KMS-11 (cell line): Measurements from ENCODE around the gene PSAP.

Source experiments
- H2AFZ ChIP-seq: fragments of 200-600 bp; sonication (generic); 2 replicates; pipeline ENCODE4 v1.6.1; 2016; ENCODE audit warnings: antibody characterized with exemption, mixed run types, low read depth
- H3K27ac ChIP-seq: fragments of 200-600 bp; sonication (generic); 2 replicates; pipeline ENCODE4 v1.6.1; 2016; ENCODE audit warnings: mild to moderate bottlenecking, mixed run types
- H3K27me3 ChIP-seq: fragments of 200-600 bp; sonication (generic); 2 replicates; pipeline ENCODE4 v1.6.1; 2017; ENCODE audit warnings: mild to moderate bottlenecking, low read depth, mixed run types, moderate library complexity; ENCODE audit not compliant: insufficient read depth
- H3K36me3 ChIP-seq: fragments of 200-600 bp; sonication (generic); 2 replicates; pipeline ENCODE4 v1.6.1; 2017; ENCODE audit warnings: mild to moderate bottlenecking, mixed run types; ENCODE audit not compliant: insufficient read depth
- H3K4me1 ChIP-seq: fragments of 200-600 bp; sonication (generic); 2 replicates; pipeline ENCODE4 v1.6.1; 2016; ENCODE audit warnings: mild to moderate bottlenecking, low read depth, mixed run types; ENCODE audit not compliant: poor library complexity, severe bottlenecking
- H3K4me2 ChIP-seq: fragments of 200-600 bp; sonication (generic); 2 replicates; pipeline ENCODE4 v1.7.0; 2016; ENCODE audit warnings: mild to moderate bottlenecking, mixed run types
- H3K4me3 ChIP-seq: fragments of 200-600 bp; sonication (generic); IDR thresholded peaks from 2 replicates; pipeline ENCODE4 v1.6.1; 2017; ENCODE audit warnings: low read depth, low read length, mixed read lengths; ENCODE audit not compliant: insufficient read depth
- H3K79me2 ChIP-seq: fragments of 200-600 bp; sonication (generic); 2 replicates; pipeline ENCODE4 v1.6.1; 2016; ENCODE audit warnings: low read depth, mixed run types; ENCODE audit not compliant: insufficient read depth
- H3K9ac ChIP-seq: fragments of 200-600 bp; sonication (generic); 2 replicates; pipeline ENCODE4 v1.6.1; 2016; ENCODE audit warnings: mild to moderate bottlenecking, mixed run types
- H4K20me1 ChIP-seq: fragments of 200-600 bp; sonication (generic); 2 replicates; pipeline ENCODE4 v1.6.1; 2016; ENCODE audit warnings: mild to moderate bottlenecking, mixed run types; ENCODE audit not compliant: insufficient read depth
- TF ChIP-seq, protein P1 (sequence below): fragments of 200-600 bp; sonication (generic); conservative IDR thresholded peaks from 2 replicates; pipeline ENCODE4 v1.6.1; 2017; ENCODE audit warnings: low read depth, mild to moderate bottlenecking, antibody characterized with exemption, low read length, moderate library complexity, mixed read lengths

PSAP gene

DNA sequence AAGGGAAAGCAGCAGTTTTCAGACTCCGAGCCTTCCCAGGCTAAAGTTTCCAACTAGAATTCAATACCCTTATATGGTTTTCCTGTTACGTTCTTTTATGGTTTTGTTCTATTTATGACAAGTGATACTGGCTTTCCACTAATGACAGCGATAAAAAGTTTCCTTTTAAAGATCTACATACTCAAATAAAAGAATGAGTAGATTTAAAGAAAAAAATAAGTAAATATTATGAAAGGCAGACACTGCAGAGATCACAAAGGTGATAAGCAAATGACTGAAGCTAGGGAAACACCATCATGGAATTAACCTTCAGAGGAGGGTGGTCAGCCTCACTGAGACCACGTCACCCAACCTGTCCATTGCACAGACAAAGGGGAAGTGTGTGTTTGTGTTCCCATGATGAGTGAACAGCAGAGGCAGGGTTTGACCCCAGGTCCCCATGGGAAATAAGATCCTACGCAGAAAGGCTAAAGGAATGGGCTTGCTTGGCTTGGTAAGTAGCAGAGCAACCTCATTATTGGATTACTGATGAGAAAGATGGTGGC is 81.7 kb downstream of the PSAP start:
- Histone ChIP-seq H3K4me1 (peaks cover 6% of the 10 kb centered on the region), H3K4me2 (peak overlapping the region; percentile 64)

DNA sequence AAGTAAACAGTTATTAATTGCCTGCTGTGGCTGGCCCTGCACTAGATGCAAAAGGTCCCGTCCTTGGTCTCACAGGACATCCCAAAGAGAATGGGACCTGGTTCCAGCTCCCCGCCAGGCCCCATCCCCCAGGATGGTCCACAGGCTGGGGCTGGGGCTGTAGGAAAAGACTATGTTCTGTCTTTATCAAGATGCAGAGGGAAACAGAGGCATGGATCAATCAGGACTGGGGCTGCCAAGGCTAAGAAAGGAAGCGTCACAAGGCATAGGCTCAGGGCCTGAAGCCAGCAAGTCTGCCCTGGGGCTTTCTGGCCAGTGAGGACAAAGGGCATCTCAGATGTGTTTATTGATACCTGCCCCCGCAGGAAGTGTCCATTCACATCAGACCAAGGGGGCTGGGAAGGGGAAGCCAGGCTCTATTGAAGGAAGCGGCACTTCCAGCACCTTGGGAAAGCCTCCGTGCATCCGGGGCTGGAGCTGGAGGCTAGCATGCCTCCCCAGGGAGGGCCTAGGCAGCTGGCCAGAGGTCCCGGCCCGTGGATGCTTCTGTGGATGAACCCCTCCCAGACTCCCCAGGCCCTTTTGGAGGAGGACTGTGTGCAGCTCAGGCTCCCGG is 83.5 kb downstream of the PSAP start:
- TF ChIP-seq, protein P1, sequence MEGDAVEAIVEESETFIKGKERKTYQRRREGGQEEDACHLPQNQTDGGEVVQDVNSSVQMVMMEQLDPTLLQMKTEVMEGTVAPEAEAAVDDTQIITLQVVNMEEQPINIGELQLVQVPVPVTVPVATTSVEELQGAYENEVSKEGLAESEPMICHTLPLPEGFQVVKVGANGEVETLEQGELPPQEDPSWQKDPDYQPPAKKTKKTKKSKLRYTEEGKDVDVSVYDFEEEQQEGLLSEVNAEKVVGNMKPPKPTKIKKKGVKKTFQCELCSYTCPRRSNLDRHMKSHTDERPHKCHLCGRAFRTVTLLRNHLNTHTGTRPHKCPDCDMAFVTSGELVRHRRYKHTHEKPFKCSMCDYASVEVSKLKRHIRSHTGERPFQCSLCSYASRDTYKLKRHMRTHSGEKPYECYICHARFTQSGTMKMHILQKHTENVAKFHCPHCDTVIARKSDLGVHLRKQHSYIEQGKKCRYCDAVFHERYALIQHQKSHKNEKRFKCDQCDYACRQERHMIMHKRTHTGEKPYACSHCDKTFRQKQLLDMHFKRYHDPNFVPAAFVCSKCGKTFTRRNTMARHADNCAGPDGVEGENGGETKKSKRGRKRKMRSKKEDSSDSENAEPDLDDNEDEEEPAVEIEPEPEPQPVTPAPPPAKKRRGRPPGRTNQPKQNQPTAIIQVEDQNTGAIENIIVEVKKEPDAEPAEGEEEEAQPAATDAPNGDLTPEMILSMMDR = no peak
- Histone ChIP-seq H3K27me3 (peaks cover 18% of the 10 kb centered on the region; the same call in 1 of the 2 replicates), H4K20me1 (no peaks in the 10 kb centered on the region), H3K36me3 (no peaks in the 10 kb centered on the region), H3K4me1 (peaks cover 6% of the 10 kb centered on the region), H2AFZ (no peak overlapping the region), H3K4me2 (no peak overlapping the region), H3K9ac (no peak overlapping the region), H3K27ac (no peak overlapping the region), H3K4me3 (no peak overlapping the region), H3K79me2 (no peaks in the 10 kb centered on the region)

More for the DNA sequence above, 81.7 kb downstream of the PSAP start:
- TF ChIP-seq, protein P1 = no peak
- Histone ChIP-seq H2AFZ (peak overlapping the region; percentile 62), H3K36me3 (no peaks in the 10 kb centered on the region), H3K27me3 (peaks cover 12% of the 10 kb centered on the region; the same call in 1 of the 2 replicates), H3K79me2 (no peaks in the 10 kb centered on the region), H3K4me3 (no peak overlapping the region), H4K20me1 (no peaks in the 10 kb centered on the region), H3K27ac (no peak overlapping the region; the same call in 1 of the 2 replicates), H3K9ac (no peak overlapping the region)

DNA sequence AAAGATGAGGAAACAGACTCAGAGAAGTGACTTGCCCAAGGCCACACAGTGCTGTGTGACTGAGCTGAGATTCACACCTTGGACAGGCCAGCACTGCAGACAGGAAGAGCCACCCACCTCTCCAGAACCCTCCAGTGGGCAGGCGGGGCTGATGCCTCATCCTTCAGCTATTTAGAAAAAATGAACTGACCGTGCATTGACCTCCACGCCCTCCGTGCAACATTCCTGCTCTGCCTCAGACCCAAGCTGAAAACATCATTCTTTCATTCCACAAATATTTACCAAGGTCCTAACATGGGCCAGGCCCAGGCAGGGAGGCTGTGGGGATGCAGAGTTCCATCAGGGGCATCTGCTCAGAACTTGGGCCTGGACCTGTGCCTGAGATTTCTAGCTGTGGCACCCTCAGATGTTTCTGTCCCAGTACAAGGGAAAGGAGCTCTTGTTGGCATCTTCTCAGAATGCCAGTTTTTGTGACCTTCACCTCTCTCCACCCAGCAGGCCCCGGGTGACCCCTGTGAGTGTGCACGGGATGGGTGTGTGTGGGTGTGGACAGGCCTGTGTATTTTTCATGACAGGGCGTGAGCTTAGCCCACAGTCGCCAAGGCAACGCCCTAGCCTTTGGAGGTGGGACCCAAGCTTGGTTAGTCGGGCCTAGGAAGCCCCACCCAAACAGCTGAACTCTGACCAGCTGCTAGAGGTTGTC is 84.2 kb downstream of the PSAP start:
- no peak overlapping the region for H2AFZ ChIP-seq
- H3K4me2 ChIP-seq = no peak overlapping the region
- peaks cover 6% of the 10 kb centered on the region for H3K4me1 ChIP-seq
- no peak overlapping the region for H3K27ac ChIP-seq
- peaks cover 20% of the 10 kb centered on the region; the same call in 1 of the 2 replicates for H3K27me3 ChIP-seq
- no peaks in the 10 kb centered on the region for H3K79me2 ChIP-seq
- no peaks in the 10 kb centered on the region for H3K36me3 ChIP-seq
- H3K9ac ChIP-seq = no peak overlapping the region
- no peaks in the 10 kb centered on the region for H4K20me1 ChIP-seq
- no peak overlapping the region for H3K4me3 ChIP-seq
- TF ChIP-seq, protein P1 = no peak
